Right atrium auricular region (tissue), 2 donors: ENCODE data around the gene AP2M1. TPM values are rescaled to one million over a fixed set of nuclear protein-coding genes. Genes with fewer than 3 reads are reported as not detected.
"Not testable (repeated sequence)": the region's sequence is repeated elsewhere in the genome, so short reads cannot be mapped to it uniquely, and the experiment has no call there.

ENCODE experiments used
- DNase-seq: peaks from one replicate; pipeline ENCODE4 v3.0.0-alpha.2; 2019; ENCODE audit warnings: low spot score
- H3K27ac ChIP-seq, 2 donors: fragments of 200-600 bp; sonication (generic); 1 replicate in 1 of 2; 2 replicates in 1 of 2; pipeline ENCODE4 v1.5.1; 2016 to 2019
- H3K27me3 ChIP-seq, 2 donors: fragments of 200-600 bp; sonication (generic); one replicate each; pipeline versions ENCODE4 v1.5.1 to v1.6.0; 2017 to 2019
- H3K36me3 ChIP-seq: fragments of 200-600 bp; sonication (generic); one replicate; pipeline ENCODE4 v1.5.1; 2016
- H3K4me1 ChIP-seq, 2 donors: fragments of 200-600 bp; sonication (generic); one replicate each; pipeline versions ENCODE4 v1.5.1 to v1.6.0; 2017 to 2019
- H3K4me3 ChIP-seq, 2 donors: fragments of 200-600 bp; sonication (generic); 1 replicate in 1 of 2; 2 replicates in 1 of 2; pipeline ENCODE4 v1.5.1; 2017 to 2019; ENCODE audit warnings: mild to moderate bottlenecking in 1 of 2, moderate library complexity in 1 of 2
- H3K9me3 ChIP-seq, 2 donors: fragments of 200-600 bp; sonication (generic); one replicate each; pipeline ENCODE4 v1.5.1; 2019
- total RNA-seq, 2 donors: library from RNA; depleted of rRNA; stranded (reverse); fragments of >200 nt; gene quantifications; one replicate each; pipeline ENCODE4 v1.1.0, GENCODE V29; 2016
- TF ChIP-seq, protein P1 (sequence below), 2 donors: fragments of 200-600 bp; sonication (generic); IDR thresholded peaks; one replicate each; pipeline ENCODE4 v1.5.1; 2019; ENCODE audit warnings: antibody characterized with exemption in 2 of 2

Gene AP2M1
- total RNA-seq, 2 donors from 2014 or later, result 183 to 235 TPM

DNA sequence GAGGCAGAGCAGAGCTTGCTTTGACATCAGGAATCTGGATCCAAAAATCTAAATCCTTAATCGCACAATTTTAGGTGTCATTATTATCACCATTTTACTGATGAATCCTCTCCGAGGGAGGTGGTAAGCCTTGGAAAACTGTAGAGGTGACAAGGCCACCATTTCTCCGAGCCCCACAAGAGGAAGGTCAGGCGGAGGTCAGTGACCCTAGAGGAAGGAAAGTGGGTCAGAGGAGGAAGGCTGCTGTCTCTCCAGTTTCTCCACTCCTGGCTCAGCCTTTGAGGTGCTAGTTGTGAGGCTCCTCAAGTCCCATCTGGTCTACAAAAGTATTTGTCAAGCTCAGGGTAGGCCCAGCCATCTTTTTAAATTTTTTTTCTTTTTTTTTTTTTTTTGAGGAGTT is 16.3 kb upstream of the AP2M1 start:
- Histone ChIP-seq H3K27me3 (no peaks in the 10 kb centered on the region), H3K4me3 (no peak overlapping the region), H3K4me1 (peaks cover 0 to 80% of the 10 kb centered on the region in 2 donors), H3K9me3 (no peaks in the 10 kb centered on the region), H3K36me3 (peaks cover 4% of the 10 kb centered on the region), H3K27ac (peak overlapping the region; percentile 88 to 89)
- TF ChIP-seq, protein P1, sequence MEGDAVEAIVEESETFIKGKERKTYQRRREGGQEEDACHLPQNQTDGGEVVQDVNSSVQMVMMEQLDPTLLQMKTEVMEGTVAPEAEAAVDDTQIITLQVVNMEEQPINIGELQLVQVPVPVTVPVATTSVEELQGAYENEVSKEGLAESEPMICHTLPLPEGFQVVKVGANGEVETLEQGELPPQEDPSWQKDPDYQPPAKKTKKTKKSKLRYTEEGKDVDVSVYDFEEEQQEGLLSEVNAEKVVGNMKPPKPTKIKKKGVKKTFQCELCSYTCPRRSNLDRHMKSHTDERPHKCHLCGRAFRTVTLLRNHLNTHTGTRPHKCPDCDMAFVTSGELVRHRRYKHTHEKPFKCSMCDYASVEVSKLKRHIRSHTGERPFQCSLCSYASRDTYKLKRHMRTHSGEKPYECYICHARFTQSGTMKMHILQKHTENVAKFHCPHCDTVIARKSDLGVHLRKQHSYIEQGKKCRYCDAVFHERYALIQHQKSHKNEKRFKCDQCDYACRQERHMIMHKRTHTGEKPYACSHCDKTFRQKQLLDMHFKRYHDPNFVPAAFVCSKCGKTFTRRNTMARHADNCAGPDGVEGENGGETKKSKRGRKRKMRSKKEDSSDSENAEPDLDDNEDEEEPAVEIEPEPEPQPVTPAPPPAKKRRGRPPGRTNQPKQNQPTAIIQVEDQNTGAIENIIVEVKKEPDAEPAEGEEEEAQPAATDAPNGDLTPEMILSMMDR (IDR thresholded peaks at IDR 0.05), result no peak
- no peak for DNase-seq

DNA sequence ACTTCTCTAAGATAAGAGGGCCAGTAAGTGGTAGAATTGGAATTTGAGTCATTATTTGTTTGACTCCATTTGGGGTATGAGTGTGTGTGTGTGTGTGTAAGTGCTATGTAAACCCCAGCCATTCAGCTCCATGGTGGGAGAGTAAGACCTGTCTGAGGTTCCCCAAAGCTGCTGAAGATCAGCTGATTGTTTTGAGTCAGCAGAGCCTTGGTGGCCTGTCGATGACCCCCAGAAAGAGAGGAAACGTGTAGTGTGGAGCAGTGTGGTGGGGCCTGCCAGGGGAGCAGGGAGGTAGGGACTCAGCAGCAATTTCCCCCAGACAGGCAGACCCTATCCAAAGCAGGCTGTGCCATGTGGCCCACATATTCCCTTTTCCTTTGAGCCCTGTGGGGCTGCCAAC is 14.2 kb upstream of the AP2M1 start:
- TF ChIP-seq, protein P1 (IDR thresholded peaks at IDR 0.05), result no peak
- Histone ChIP-seq H3K27me3 (no peaks in the 10 kb centered on the region), H3K9me3 (no peaks in the 10 kb centered on the region), H3K4me3 (no peak overlapping the region), H3K36me3 (peaks cover 25% of the 10 kb centered on the region), H3K27ac (peak overlapping the region; percentile 78 to 88), H3K4me1 (peaks cover 0 to 75% of the 10 kb centered on the region in 2 donors)
- DNase-seq, result no peak

DNA sequence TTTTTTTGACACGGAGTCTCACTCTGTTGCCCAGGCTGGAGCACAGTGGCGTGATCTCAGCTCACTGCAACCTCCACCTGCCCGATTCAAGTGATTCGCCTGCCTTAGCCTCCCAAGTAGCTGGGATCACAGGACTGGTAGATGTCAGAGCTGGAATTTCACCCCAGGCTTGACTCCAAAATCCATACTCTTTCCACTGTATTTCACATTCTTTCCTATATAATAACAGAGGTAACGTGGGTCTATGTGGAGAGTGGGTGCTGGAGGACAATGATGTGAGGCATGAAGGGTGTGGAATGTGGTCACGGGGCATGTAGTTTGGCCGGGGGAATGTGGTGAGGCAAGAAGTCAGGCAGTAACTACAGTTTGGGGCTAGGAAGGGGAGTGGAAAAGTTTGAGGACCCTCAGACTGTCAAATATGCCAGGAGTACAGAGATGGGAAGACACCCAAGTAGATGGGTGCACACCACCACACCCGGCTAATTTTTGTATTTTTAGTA is 12.0 kb upstream of the AP2M1 start:
- Histone ChIP-seq H3K36me3 (peaks cover 47% of the 10 kb centered on the region), H3K4me1 (peaks cover 0 to 63% of the 10 kb centered on the region in 2 donors), H3K27ac (peak overlapping the region; percentile 78 to 88)
- not testable (repeated sequence) for H3K4me3 ChIP-seq, H3K9me3 ChIP-seq, DNase-seq, H3K27me3 ChIP-seq

DNA sequence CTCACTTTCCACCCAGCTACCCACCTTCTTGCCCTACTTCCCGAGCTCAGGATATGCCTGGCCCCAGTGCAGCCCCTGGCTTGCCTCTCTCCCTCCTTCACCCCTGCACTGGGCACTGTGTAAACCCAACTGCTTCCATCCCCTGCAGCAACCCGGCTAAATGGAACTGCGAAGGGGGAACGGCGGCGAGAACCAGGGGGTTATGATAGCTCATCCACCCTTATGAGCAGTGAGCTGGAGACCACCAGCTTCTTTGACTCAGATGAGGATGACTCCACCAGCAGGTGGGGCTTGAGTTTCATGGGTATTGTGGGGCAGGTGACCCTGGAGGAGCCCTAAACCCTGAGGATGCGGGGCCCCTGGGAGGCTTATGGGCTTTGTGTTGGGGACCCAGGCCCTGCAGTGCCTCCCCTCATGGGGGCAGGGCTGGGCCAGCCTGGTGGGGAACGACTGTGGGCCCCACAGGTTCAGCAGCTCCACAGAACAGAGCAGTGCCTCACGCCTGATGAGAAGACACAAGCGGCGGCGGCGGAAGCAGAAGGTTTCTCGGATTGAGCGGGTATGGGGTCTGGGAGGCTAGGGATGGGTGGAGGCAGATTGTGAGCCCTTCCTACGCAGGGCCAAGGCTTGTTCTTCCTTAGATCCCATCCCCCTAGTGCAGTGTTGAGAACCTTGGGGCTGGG is 9.9 kb upstream of the AP2M1 start:
- DNase-seq, result no peak
- Histone ChIP-seq H3K36me3 (peaks cover 63% of the 10 kb centered on the region), H3K27ac (no peak overlapping the region), H3K27me3 (no peaks in the 10 kb centered on the region), H3K4me1 (peaks cover 0 to 42% of the 10 kb centered on the region in 2 donors), H3K9me3 (no peaks in the 10 kb centered on the region), H3K4me3 (no peak overlapping the region)
- TF ChIP-seq, protein P1 (IDR thresholded peaks at IDR 0.05), result no peak

GRCh38 chr3:184165543-184165942 is 9.1 kb upstream of the AP2M1 start:
- DNase-seq, result no peak
- no peak overlapping the region for H3K4me3 ChIP-seq
- peaks cover 71% of the 10 kb centered on the region for H3K36me3 ChIP-seq
- H3K27me3 ChIP-seq, result no peaks in the 10 kb centered on the region
- no peaks in the 10 kb centered on the region for H3K9me3 ChIP-seq
- no peak overlapping the region for H3K27ac ChIP-seq
- TF ChIP-seq, protein P1 (IDR thresholded peaks at IDR 0.05), result no peak
- H3K4me1 ChIP-seq, result peaks cover 0 to 34% of the 10 kb centered on the region in 2 donors

- H3K4me1 ChIP-seq, result peaks cover 0 to 23% of the 10 kb centered on the region in 2 donors
Measured at GRCh38 chr3:184166671-184167070, 8.0 kb upstream of the AP2M1 start.

More at GRCh38 chr3:184166671-184167070, 8.0 kb upstream of the AP2M1 start:
- DNase-seq, result no peak
- H3K27ac ChIP-seq, result no peak overlapping the region
- H3K4me3 ChIP-seq, result no peak overlapping the region
- no peaks in the 10 kb centered on the region for H3K9me3 ChIP-seq
- TF ChIP-seq, protein P1 (IDR thresholded peaks at IDR 0.05), result no peak
- peaks cover 82% of the 10 kb centered on the region for H3K36me3 ChIP-seq
- H3K27me3 ChIP-seq, result no peaks in the 10 kb centered on the region
